ENCODE data around the gene ATXN1. TPM values are rescaled to one million over a fixed set of nuclear protein-coding genes. Genes with fewer than 3 reads are reported as not detected.

The ATXN1 gene
- total and polyA plus RNA-seq, 3 donors from 2014 or later: 12.8 to 84.1 (median 64.3) TPM

DNA sequence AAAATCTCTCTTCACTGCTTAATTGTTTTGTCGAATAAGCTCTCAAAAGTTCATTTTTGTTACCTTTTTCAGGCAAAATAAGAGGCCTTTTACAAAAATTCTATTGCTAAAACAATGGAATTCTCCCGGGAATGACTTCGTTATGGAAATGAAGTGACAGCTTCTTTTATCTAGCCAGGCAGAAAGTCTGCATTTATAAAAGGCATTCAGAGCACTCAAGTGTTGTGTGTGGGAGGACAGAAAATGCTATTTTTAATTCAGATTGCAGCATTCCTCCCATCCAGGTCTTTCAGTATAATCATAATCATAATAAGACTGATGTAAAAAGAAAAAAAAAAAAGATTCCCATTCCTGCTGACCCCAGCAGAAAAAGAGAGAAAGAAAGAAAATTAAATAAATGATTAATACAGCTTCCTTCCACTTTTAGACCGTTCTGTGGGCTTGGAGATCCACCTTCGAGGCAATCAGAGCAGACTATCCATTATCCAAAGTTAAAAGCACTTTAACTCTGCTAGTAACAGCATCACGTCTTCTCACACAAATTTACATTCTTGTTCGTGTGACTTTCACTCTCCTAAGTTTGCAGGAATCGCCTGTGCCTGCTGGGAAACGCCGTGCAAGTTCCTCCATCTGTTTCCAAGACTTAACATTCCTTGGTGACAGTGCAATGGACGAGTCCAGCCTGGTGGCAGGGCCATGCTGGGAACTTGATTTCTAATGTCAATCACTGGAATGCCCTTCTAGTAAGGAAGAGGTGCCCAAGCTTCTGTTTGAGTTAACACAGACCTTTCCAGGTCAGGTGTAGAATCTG is 264.1 kb downstream of the ATXN1 start:
- no peaks in the 10 kb centered on the region for H3K4me1 ChIP-seq
- H3K27ac ChIP-seq: no peak overlapping the region
- TF ChIP-seq POLR2A (IDR thresholded peaks at IDR 0.05) (no peak), CTCF (IDR thresholded peaks at IDR 0.05) (no peak)
- H3K36me3 ChIP-seq (ENCODE audit: low read depth, missing control alignments): no peaks in the 10 kb centered on the region
- no peaks in the 10 kb centered on the region for H3K9me3 ChIP-seq
- DNase-seq: no peak
- H3K4me3 ChIP-seq: no peak overlapping the region
- 37 to 44% methylated on average over 11 of the region's 11 CpGs for WGBS, 2 donors
- H3K27me3 ChIP-seq: no peaks in the 10 kb centered on the region
- intact Hi-C loops (cut with DNase I; ENCODE audit: low total_unique reads): no loop called here

- TF ChIP-seq CTCF (IDR thresholded peaks at IDR 0.05): no peak
- TF ChIP-seq POLR2A (IDR thresholded peaks at IDR 0.05): no peak
- no peaks in the 10 kb centered on the region for H3K4me1 ChIP-seq
- WGBS, 2 donors: 79 to 81% methylated on average over 5 of the region's 5 CpGs
- intact Hi-C loops (cut with DNase I; ENCODE audit: low total_unique reads): no loop called here
- DNase-seq: no peak
- no peak overlapping the region for H3K4me3 ChIP-seq
- no peaks in the 10 kb centered on the region for H3K9me3 ChIP-seq
- no peak overlapping the region for H3K27ac ChIP-seq
- H3K27me3 ChIP-seq: no peaks in the 10 kb centered on the region
- H3K36me3 ChIP-seq (ENCODE audit: low read depth, missing control alignments): no peaks in the 10 kb centered on the region
Measured at GRCh38 chr6:16496210-16496609, 265.1 kb downstream of the ATXN1 start.

DNA sequence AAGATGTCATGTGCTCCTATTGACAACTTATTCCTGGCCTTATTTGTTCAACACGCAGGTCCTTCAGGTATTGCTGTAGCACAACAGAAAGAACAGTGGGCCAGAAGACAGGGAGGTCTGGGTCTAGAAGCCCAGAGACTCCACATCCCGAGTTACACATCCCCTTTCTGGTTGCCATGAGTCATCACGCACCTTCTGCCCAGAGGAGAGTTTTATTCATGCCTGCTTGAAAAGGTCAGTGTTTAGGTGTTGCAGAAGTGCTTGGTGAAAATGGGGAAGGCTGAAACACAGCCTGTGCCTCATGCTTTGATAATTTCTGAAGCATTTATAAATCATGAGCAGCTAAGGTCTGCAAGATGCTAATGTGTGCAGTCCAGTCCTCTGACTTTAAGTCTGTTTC is 266.5 kb downstream of the ATXN1 start:
- Histone ChIP-seq H3K27ac (no peak overlapping the region), H3K4me3 (no peak overlapping the region), H3K27me3 (no peaks in the 10 kb centered on the region), H3K36me3 (ENCODE audit: low read depth, missing control alignments) (no peaks in the 10 kb centered on the region), H3K9me3 (no peaks in the 10 kb centered on the region), H3K4me1 (no peaks in the 10 kb centered on the region)
- intact Hi-C loops (cut with DNase I; ENCODE audit: low total_unique reads): no loop called here
- WGBS, 2 donors: 71 to 79% methylated on average over 3 of the region's 3 CpGs
- TF ChIP-seq POLR2A (IDR thresholded peaks at IDR 0.05) (no peak), CTCF (IDR thresholded peaks at IDR 0.05) (no peak)
- DNase-seq: no peak

DNA sequence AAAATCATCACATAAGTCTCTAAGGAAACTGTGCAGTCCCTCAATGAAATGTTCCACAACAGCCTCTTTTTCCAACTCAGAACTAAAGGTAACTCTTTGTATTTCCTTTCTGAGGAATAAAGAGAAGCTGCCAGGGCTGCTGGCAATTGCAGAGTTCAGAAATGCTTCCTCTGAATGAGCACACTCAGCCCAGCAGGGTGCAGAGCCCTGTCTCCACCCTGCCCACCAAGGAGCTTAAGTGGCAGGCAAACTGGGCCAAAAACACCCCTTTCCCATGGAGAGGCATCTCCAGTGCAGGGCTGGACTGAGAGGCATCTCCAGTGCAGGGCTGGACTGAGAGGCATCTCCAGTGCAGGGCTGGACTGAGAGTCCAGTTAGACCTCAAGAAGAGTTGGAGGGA is 267.5 kb downstream of the ATXN1 start:
- Histone ChIP-seq H3K27ac (no peak overlapping the region), H3K27me3 (no peaks in the 10 kb centered on the region), H3K4me3 (no peak overlapping the region), H3K36me3 (ENCODE audit: low read depth, missing control alignments) (no peaks in the 10 kb centered on the region), H3K4me1 (no peaks in the 10 kb centered on the region), H3K9me3 (no peaks in the 10 kb centered on the region)
- intact Hi-C loops (cut with DNase I; ENCODE audit: low total_unique reads): no loop called here
- no peak for DNase-seq
- TF ChIP-seq CTCF (IDR thresholded peaks at IDR 0.05): no peak
- TF ChIP-seq POLR2A (IDR thresholded peaks at IDR 0.05): no peak

DNA sequence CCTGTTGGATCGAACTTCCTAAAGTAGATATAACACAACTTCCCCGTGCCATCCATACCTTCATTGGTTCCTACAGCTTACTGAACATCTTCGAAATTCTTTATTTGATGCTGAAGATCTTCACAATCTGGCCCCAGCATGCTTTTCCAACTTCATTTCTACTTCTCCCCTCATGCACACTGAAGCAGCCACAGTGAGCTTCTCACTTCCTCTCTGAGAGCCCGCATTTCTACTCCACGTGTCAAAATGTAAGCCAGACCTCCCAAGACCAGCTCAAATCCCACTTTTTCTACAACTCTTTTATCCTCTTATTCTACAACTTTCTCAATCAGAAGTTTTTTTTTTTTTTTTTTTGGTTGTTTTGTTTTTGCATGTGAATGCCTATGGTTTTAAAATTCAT is 268.1 kb downstream of the ATXN1 start:
- no peak overlapping the region for H3K27ac ChIP-seq
- DNase-seq: no peak
- intact Hi-C loops (cut with DNase I; ENCODE audit: low total_unique reads): no loop called here
- H3K4me1 ChIP-seq: no peaks in the 10 kb centered on the region
- no peak overlapping the region for H3K4me3 ChIP-seq
- WGBS, 2 donors: 86 to 93% methylated on average over 5 of the region's 5 CpGs
- H3K9me3 ChIP-seq: no peaks in the 10 kb centered on the region
- no peaks in the 10 kb centered on the region for H3K27me3 ChIP-seq
- H3K36me3 ChIP-seq (ENCODE audit: low read depth, missing control alignments): no peaks in the 10 kb centered on the region
- TF ChIP-seq POLR2A (IDR thresholded peaks at IDR 0.05): no peak
- no peak for TF ChIP-seq CTCF (IDR thresholded peaks at IDR 0.05)

All from testis (tissue), 3 donors.